BJ (cell line): Measurements from ENCODE around the gene SAG. TPM values are rescaled to one million over a fixed set of nuclear protein-coding genes. Genes with fewer than 3 reads are reported as not detected.

ENCODE experiments used
- CTCF ChIA-PET: fragments of 350-600 bp; formaldehyde crosslinking; extraction: SDS; loops from one replicate; lab custom pipeline; 2021; ENCODE audit warnings: antibody characterized with exemption, inconsistent platforms; lab: Yijun Ruan, JAX
- POLR2A ChIA-PET: fragments of 300-600 bp; sonication (Branson Sonifier 250); formaldehyde crosslinking; extraction: SDS; loops from one replicate; lab custom pipeline; 2021; ENCODE audit warnings: antibody characterized with exemption; lab: Charles Lee
- DNase-seq: peaks from one replicate; pipeline ENCODE4 v3.0.0-alpha.2; 2011; ENCODE audit warnings: low read depth
- H3K27me3 ChIP-seq: 2 replicates; pipeline ENCODE4 v1.6.0; 2011; ENCODE audit warnings: low read length; ENCODE audit not compliant: control insufficient read depth, insufficient read depth
- H3K36me3 ChIP-seq: 2 replicates; pipeline ENCODE4 v1.5.1; 2011; ENCODE audit warnings: low read length; ENCODE audit not compliant: control insufficient read depth, insufficient read depth
- H3K4me3 ChIP-seq: 2 replicates; pipeline ENCODE4 v1.5.1; 2011; ENCODE audit warnings: low read depth, mild to moderate bottlenecking, control low read depth, low read length
- CTCF ChIP-seq: IDR thresholded peaks from 2 replicates; pipeline ENCODE4 v1.5.1; 2011; ENCODE audit warnings: low read depth, mild to moderate bottlenecking, control low read depth, inconsistent platforms, low read length, moderate library complexity; ENCODE audit not compliant: insufficient read depth
- polyA plus RNA-seq: library from polyadenylated mRNA; depleted of rRNA; stranded (reverse); fragments of >200 nt; gene quantifications from 2 replicates; pipeline ENCODE4 v1.2.3, GENCODE V29; 2011

SAG gene
- polyA plus RNA-seq, 1 experiment: not detected

GRCh38 chr2:233384811-233385488 is 77.3 kb downstream of the SAG start:
- ChIA-PET CTCF (interaction anchor here (1.0 to 1.8 kb wide), 3 partner anchors 31 to 58 kb away, joined by 3 to 9 read pairs (median 3); partner anchors contain the start of gene DGKD), POLR2A (no interaction called here)
- Histone ChIP-seq H3K27me3 (no peaks in the 10 kb centered on the region), H3K36me3 (no peaks in the 10 kb centered on the region; the same call in 1 of the 2 replicates), H3K4me3 (no peak overlapping the region)
- no peak for TF ChIP-seq CTCF
- DNase-seq: no peak

DNA sequence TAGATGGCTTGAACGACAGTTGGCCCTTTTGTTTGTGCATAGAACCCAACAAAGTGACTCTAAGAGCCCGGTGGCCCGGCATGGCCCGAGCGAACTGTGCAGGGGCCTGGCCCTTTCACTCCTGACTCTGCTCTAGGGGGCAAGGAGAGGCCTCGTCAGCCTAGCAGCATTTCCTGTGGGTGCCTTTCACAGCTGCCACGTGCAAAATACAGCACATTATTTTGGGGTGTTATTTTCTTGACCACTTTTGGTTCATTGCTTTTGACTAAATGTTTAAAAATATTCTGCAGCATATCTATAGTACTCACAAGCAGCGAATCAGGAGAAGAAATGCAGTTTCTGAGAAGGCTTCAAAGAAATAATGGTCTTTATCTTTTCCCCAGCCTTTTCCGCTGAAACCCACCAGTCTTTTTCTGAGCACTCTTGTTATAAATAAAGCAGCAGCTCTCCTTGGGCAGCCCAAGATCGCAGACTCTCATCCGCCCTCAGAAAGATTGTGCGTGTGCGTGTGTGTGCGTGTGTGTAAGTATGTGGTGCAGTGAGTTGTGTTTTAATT is 78.0 kb downstream of the SAG start:
- POLR2A ChIA-PET: no interaction called here
- no peaks in the 10 kb centered on the region for H3K27me3 ChIP-seq
- TF ChIP-seq CTCF: no peak
- CTCF ChIA-PET: interaction anchor here (1.1 to 1.8 kb wide), 3 partner anchors 14 to 58 kb away, joined by 3 to 9 read pairs (median 3); partner anchors contain the start of gene DGKD
- H3K4me3 ChIP-seq: no peak overlapping the region
- no peak for DNase-seq
- peaks cover 2% of the 10 kb centered on the region; the same call in 1 of the 2 replicates for H3K36me3 ChIP-seq

GRCh38 chr2:233386382-233387041 is 78.9 kb downstream of the SAG start:
- ChIA-PET CTCF (interaction anchor here (1.3 to 1.7 kb wide), 3 partner anchors 15 to 62 kb away, joined by 3 to 4 read pairs (median 4); no protein-coding TSS in a partner anchor), POLR2A (no interaction called here)
- no peaks in the 10 kb centered on the region for H3K27me3 ChIP-seq
- no peak for TF ChIP-seq CTCF
- no peak for DNase-seq
- H3K4me3 ChIP-seq: no peak overlapping the region
- H3K36me3 ChIP-seq: peaks cover 2% of the 10 kb centered on the region; the same call in 1 of the 2 replicates

GRCh38 chr2:233387225-233387624 is 79.6 kb downstream of the SAG start:
- Histone ChIP-seq H3K27me3 (no peaks in the 10 kb centered on the region), H3K36me3 (peaks cover 2% of the 10 kb centered on the region; the same call in 1 of the 2 replicates), H3K4me3 (no peak overlapping the region)
- POLR2A ChIA-PET: no interaction called here
- DNase-seq: no peak
- no peak for TF ChIP-seq CTCF
- CTCF ChIA-PET: interaction anchor here (0.7 to 1.7 kb wide), 6 partner anchors 10 to 61 kb away, joined by 3 to 4 read pairs (median 4); no protein-coding TSS in a partner anchor
